Measurements from ENCODE around the gene COL25A1. TPM values are rescaled to one million over a fixed set of nuclear protein-coding genes. Genes with fewer than 3 reads are reported as not detected.

Gene COL25A1
- total RNA-seq, 1 donor: 6.9 TPM

DNA sequence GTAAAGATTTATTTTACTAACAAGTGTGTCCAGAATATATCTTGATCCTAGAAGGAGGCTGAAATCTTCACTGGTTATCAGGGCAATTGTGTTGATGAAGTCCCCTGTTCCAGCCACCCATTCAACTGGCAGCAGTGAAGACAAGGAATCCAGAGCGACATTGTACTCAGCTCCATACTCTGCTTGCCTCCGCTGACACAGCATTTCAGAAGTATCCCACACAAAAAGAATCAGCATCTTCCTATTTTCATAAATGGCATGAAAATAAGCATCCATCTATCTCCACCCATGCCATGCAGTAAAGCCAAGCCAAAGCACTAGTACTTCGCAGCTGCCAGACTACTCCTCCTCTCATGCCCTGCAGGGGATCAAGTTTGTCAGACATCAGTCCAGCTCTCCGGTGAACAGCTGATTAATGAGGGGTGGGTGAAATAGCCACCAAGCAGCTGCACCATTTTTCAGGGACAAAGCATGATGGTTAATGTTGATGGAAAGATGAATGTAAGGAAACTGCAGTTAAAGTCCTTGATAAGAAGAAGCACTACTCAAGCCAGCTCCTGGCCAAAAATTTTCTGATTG is 54.0 kb downstream of the COL25A1 start:
- TF ChIP-seq, protein P1, sequence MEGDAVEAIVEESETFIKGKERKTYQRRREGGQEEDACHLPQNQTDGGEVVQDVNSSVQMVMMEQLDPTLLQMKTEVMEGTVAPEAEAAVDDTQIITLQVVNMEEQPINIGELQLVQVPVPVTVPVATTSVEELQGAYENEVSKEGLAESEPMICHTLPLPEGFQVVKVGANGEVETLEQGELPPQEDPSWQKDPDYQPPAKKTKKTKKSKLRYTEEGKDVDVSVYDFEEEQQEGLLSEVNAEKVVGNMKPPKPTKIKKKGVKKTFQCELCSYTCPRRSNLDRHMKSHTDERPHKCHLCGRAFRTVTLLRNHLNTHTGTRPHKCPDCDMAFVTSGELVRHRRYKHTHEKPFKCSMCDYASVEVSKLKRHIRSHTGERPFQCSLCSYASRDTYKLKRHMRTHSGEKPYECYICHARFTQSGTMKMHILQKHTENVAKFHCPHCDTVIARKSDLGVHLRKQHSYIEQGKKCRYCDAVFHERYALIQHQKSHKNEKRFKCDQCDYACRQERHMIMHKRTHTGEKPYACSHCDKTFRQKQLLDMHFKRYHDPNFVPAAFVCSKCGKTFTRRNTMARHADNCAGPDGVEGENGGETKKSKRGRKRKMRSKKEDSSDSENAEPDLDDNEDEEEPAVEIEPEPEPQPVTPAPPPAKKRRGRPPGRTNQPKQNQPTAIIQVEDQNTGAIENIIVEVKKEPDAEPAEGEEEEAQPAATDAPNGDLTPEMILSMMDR (IDR thresholded peaks at IDR 0.05; ENCODE audit: insufficient read depth, low read depth, low read length): no peak
- DNase-seq (ENCODE audit: low read depth): no peak
- no peak overlapping the region for H3K4me3 ChIP-seq (ENCODE audit: low read depth, low read length)

GRCh38 chr4:109243871-109244270 is 58.6 kb downstream of the COL25A1 start:
- TF ChIP-seq, protein P1 (IDR thresholded peaks at IDR 0.05; ENCODE audit: insufficient read depth, low read depth, low read length): no peak
- no peak for DNase-seq (ENCODE audit: low read depth)
- H3K4me3 ChIP-seq (ENCODE audit: low read depth, low read length): no peak overlapping the region

DNA sequence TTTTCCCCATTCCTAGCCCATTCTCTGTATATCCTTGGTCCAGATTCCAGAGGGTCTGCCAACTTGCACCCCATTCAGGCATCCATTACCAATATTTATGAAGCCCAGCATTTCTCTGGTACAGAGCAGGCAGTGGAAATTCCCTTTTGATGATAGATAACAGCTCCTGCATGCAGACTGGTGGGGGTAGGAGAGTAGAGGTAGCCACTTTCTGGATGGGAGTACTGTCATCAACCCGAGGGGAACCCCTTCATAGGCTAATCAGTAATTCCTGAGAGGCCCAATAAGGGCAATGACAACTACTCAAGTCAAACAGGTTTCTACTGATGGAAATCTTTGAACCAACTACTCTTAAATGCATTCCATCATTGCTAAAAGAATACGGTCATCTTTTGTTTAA is 63.7 kb downstream of the COL25A1 start:
- TF ChIP-seq, protein P1 (IDR thresholded peaks at IDR 0.05; ENCODE audit: insufficient read depth, low read depth, low read length): no peak
- no peak for DNase-seq (ENCODE audit: low read depth)
- no peak overlapping the region for H3K4me3 ChIP-seq (ENCODE audit: low read depth, low read length)

GRCh38 chr4:109235683-109236082 is 66.8 kb downstream of the COL25A1 start:
- no peak for DNase-seq (ENCODE audit: low read depth)
- H3K4me3 ChIP-seq (ENCODE audit: low read depth, low read length): no peak overlapping the region
- TF ChIP-seq, protein P1 (IDR thresholded peaks at IDR 0.05; ENCODE audit: insufficient read depth, low read depth, low read length): no peak

DNA sequence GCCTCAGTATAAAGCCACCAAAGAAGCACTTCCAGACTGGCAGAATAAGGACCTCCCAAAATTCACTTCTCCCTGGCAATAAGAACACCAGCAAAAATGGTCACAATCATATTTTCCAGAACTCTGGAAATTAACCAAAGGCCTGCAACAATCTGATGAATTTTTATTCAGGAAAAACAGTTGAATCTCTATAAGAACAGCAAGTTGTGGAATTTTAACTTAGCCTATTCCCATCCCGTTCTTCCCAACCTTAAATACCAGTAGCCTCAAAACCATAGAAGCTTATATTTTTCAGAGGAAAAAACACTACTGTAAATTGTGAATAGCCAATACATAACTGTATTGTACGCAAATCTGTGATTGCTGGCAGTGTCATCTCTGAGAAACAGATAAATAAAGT is 67.9 kb downstream of the COL25A1 start:
- no peak for DNase-seq (ENCODE audit: low read depth)
- H3K4me3 ChIP-seq (ENCODE audit: low read depth, low read length): no peak overlapping the region
- TF ChIP-seq, protein P1 (IDR thresholded peaks at IDR 0.05; ENCODE audit: insufficient read depth, low read depth, low read length): no peak

DNA sequence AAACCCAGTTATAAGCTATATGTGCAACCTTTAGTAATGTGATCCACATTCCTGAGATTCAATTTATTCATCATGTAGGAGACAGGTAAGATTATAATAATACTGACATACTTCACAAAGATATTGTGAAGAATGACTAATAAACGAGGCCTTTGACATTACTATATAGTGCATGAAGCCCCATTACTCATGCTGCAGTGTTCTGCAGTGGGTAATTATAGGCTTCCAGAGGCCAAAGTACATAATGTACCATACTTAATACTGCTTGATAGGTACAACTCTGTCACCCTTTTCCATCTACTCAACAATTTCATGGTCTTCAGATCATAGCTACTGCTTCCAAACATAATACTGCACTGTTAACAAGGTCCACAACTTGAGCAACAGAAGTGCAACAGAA is 68.9 kb downstream of the COL25A1 start:
- H3K4me3 ChIP-seq (ENCODE audit: low read depth, low read length): no peak overlapping the region
- DNase-seq (ENCODE audit: low read depth): no peak
- TF ChIP-seq, protein P1 (IDR thresholded peaks at IDR 0.05; ENCODE audit: insufficient read depth, low read depth, low read length): no peak

- TF ChIP-seq, protein P1 (IDR thresholded peaks at IDR 0.05; ENCODE audit: insufficient read depth, low read depth, low read length): no peak
- no peak for DNase-seq (ENCODE audit: low read depth)
Observed at GRCh38 chr4:109232681-109233080, 69.8 kb downstream of the COL25A1 start.

More at GRCh38 chr4:109232681-109233080, 69.8 kb downstream of the COL25A1 start:
- no peak overlapping the region for H3K4me3 ChIP-seq (ENCODE audit: low read depth, low read length)
